Right atrium auricular region (tissue), 2 donors: Measurements from ENCODE around the gene PCDHGA7. TPM values are rescaled to one million over a fixed set of nuclear protein-coding genes. Genes with fewer than 3 reads are reported as not detected.
"Not testable (repeated sequence)": the region's sequence is repeated elsewhere in the genome, so short reads cannot be mapped to it uniquely, and the experiment has no call there.

Source experiments
- DNase-seq: peaks from one replicate; pipeline ENCODE4 v3.0.0-alpha.2; 2019; ENCODE audit warnings: low spot score
- H3K27ac ChIP-seq, 2 donors: fragments of 200-600 bp; sonication (generic); 1 replicate in 1 of 2; 2 replicates in 1 of 2; pipeline ENCODE4 v1.5.1; 2016 to 2019
- H3K27me3 ChIP-seq, 2 donors: fragments of 200-600 bp; sonication (generic); one replicate each; pipeline versions ENCODE4 v1.5.1 to v1.6.0; 2017 to 2019
- H3K36me3 ChIP-seq: fragments of 200-600 bp; sonication (generic); one replicate; pipeline ENCODE4 v1.5.1; 2016
- H3K4me1 ChIP-seq, 2 donors: fragments of 200-600 bp; sonication (generic); one replicate each; pipeline versions ENCODE4 v1.5.1 to v1.6.0; 2017 to 2019
- H3K4me3 ChIP-seq, 2 donors: fragments of 200-600 bp; sonication (generic); 1 replicate in 1 of 2; 2 replicates in 1 of 2; pipeline ENCODE4 v1.5.1; 2017 to 2019; ENCODE audit warnings: mild to moderate bottlenecking in 1 of 2, moderate library complexity in 1 of 2
- H3K9me3 ChIP-seq, 2 donors: fragments of 200-600 bp; sonication (generic); one replicate each; pipeline ENCODE4 v1.5.1; 2019
- total RNA-seq, 2 donors: library from RNA; depleted of rRNA; stranded (reverse); fragments of >200 nt; gene quantifications; one replicate each; pipeline ENCODE4 v1.1.0, GENCODE V29; 2016
- TF ChIP-seq, protein P1 (sequence below), 2 donors: fragments of 200-600 bp; sonication (generic); IDR thresholded peaks; one replicate each; pipeline ENCODE4 v1.5.1; 2019; ENCODE audit warnings: antibody characterized with exemption in 2 of 2

PCDHGA7 gene
- total RNA-seq, 2 donors from 2014 or later, result 4.9 to 6.1 TPM

DNA sequence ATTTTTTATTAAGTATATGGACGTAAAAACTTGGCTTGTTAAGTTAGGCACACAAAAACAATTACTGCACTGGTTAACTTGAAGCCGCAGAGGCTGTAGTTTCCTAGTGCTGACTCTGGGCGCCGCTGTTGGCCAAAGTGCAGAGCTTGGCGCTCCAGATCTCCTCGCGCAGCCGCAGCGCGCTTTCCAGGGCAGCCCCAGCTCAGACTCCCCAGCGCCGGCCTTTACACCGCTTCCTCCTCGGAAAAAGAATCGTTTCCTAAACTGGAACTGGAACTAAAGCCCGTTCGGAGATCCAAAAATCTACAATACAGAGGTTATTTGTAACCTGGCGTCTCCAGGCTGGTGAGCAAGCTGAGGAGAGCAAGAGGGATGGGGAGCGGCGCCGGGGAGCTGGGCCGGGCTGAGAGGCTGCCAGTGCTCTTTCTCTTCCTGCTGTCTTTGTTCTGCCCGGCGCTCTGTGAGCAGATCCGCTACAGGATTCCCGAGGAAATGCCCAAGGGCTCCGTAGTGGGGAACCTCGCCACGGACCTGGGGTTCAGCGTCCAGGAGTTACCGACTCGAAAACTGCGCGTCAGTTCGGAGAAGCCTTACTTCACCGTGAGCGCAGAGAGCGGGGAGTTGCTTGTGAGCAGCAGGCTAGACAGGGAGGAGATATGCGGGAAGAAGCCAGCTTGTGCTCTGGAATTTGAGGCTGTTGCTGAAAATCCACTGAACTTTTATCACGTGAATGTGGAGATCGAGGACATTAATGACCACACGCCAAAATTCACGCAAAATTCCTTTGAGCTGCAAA, 15.4 kb downstream of the PCDHGA7 start, which contains the start of gene PCDHGB5:
Gene PCDHGB5, plus strand, starts transcription at position 192 of the 796 bp plus-strand sequence. Its CDS starts 181 bp downstream, at position 373.
- not testable (repeated sequence) for H3K27ac ChIP-seq, H3K36me3 ChIP-seq, H3K27me3 ChIP-seq, DNase-seq
- Histone ChIP-seq H3K4me1 (peaks cover 0 to 11% of the 10 kb centered on the region in 2 donors), H3K4me3 (peak within 1 kb of the TSS; percentile 23 to 42), H3K9me3 (peaks cover 20 to 84% of the 10 kb centered on the region in 2 donors)
- TF ChIP-seq, protein P1, sequence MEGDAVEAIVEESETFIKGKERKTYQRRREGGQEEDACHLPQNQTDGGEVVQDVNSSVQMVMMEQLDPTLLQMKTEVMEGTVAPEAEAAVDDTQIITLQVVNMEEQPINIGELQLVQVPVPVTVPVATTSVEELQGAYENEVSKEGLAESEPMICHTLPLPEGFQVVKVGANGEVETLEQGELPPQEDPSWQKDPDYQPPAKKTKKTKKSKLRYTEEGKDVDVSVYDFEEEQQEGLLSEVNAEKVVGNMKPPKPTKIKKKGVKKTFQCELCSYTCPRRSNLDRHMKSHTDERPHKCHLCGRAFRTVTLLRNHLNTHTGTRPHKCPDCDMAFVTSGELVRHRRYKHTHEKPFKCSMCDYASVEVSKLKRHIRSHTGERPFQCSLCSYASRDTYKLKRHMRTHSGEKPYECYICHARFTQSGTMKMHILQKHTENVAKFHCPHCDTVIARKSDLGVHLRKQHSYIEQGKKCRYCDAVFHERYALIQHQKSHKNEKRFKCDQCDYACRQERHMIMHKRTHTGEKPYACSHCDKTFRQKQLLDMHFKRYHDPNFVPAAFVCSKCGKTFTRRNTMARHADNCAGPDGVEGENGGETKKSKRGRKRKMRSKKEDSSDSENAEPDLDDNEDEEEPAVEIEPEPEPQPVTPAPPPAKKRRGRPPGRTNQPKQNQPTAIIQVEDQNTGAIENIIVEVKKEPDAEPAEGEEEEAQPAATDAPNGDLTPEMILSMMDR (IDR thresholded peaks at IDR 0.05), result peak; percentile 32 to 76

DNA sequence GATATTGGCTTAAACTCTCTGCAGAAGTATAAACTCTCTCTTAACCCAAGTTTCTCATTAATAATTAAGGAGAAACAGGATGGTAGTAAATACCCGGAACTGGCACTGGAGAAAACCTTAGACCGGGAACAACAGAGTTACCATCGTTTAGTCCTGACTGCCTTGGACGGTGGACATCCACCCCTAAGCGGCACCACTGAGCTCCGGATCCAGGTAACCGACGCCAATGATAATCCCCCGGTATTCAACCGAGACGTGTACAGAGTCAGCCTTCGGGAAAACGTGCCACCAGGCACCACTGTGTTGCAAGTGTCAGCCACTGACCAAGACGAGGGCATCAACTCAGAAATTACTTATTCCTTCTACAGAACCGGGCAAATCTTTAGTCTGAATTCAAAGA, 16.1 kb downstream of the PCDHGA7 start:
- H3K9me3 ChIP-seq, result peaks cover 27 to 84% of the 10 kb centered on the region in 2 donors
- no peaks in the 10 kb centered on the region for H3K27me3 ChIP-seq
- H3K4me1 ChIP-seq, result peaks cover 0 to 11% of the 10 kb centered on the region in 2 donors
- DNase-seq, result no peak
- no peaks in the 10 kb centered on the region for H3K36me3 ChIP-seq
- H3K27ac ChIP-seq, result no peak overlapping the region
- no peak overlapping the region for H3K4me3 ChIP-seq
- TF ChIP-seq, protein P1 (IDR thresholded peaks at IDR 0.05), result no peak

DNA sequence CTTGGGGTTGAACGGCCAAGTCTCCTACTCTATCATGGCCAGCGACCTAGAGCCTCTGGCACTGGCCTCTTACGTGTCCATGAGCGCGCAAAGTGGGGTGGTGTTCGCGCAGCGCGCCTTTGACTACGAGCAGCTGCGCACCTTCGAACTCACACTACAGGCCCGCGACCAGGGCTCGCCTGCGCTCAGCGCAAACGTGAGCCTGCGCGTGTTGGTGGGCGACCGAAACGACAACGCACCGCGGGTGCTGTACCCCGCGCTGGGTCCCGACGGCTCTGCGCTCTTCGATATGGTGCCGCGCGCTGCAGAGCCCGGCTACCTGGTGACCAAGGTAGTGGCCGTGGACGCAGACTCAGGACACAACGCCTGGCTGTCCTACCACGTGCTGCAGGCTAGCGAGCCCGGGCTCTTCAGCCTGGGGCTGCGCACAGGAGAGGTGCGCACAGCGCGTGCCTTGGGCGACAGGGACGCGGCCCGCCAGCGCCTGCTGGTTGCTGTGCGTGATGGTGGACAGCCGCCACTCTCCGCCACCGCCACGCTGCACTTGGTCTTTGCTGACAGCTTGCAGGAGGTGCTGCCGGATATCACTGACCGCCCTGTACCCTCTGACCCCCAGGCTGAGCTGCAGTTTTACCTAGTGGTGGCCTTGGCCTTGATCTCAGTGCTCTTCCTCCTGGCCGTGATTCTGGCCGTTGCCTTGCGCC, 17.2 kb downstream of the PCDHGA7 start:
- Histone ChIP-seq H3K4me1 (peaks cover 0 to 11% of the 10 kb centered on the region in 2 donors), H3K4me3 (no peak overlapping the region), H3K36me3 (peaks cover 2% of the 10 kb centered on the region), H3K9me3 (peaks cover 31 to 84% of the 10 kb centered on the region in 2 donors), H3K27me3 (no peaks in the 10 kb centered on the region), H3K27ac (no peak overlapping the region)
- no peak for DNase-seq
- TF ChIP-seq, protein P1 (IDR thresholded peaks at IDR 0.05), result no peak

DNA sequence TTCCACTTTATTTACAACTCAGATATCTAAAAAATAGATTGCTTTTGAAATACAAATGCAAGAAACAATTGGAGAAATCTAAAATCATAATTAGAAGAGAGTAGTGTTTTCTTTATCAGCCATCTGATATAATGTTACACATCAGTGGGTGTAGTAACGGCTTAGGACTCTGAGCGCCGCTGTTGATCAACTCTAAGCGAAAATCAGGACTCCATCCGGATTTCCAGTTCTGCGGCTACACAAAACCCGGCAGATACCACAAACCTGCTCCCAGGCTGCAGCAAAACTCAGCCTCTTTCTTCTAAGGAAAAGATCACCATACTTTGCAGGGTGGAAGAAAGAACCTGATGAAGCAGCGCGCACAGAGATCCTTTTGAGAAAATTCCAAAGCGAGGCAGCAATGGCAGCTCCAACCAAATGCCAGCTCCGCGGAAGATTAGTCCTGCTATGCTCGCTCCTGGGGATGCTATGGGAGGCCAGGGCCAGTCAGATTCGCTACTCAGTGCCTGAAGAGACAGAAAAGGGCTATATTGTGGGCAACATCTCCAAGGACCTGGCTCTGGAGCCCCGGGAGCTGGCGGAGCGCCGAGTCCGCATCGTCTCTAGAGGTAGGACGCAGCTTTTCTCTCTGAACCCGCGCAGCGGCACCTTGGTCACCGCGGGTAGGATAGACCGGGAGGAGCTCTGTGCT, 20.2 kb downstream of the PCDHGA7 start, which contains the start of gene PCDHGA9:
Gene PCDHGA9, plus strand, starts transcription at position 226 of the 691 bp plus-strand sequence. Its CDS starts 175 bp downstream, at position 401.
- Histone ChIP-seq H3K9me3 (peaks cover 34 to 92% of the 10 kb centered on the region in 2 donors), H3K36me3 (peaks cover 8% of the 10 kb centered on the region)

DNA sequence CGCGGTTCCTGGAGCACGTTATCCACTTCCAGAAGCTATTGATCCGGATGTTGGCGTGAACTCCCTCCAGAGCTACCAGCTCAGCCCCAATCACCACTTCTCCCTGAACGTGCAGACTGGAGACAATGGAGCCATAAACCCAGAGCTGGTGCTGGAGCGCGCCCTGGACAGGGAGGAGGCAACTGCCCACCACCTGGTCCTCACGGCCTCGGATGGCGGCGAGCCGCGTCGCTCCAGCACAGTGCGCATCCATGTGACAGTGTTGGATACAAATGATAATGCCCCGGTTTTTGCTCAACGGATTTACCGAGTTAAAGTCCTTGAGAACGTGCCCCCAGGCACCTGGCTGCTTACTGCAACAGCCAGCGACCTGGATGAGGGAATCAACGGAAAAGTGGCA, 20.8 kb downstream of the PCDHGA7 start:
- Histone ChIP-seq H3K27me3 (no peaks in the 10 kb centered on the region), H3K36me3 (peaks cover 8% of the 10 kb centered on the region), H3K4me3 (no peak overlapping the region), H3K4me1 (peaks cover 0 to 11% of the 10 kb centered on the region in 2 donors), H3K27ac (no peak overlapping the region), H3K9me3 (peaks cover 36 to 98% of the 10 kb centered on the region in 2 donors)
- no peak for DNase-seq
- TF ChIP-seq, protein P1 (IDR thresholded peaks at IDR 0.05), result no peak

More for the DNA sequence above, 20.2 kb downstream of the PCDHGA7 start, which contains the start of gene PCDHGA9:
- H3K4me3 ChIP-seq, result peak within 1 kb of the TSS in 1 of 2 donors; percentile 13
- peaks cover 0 to 11% of the 10 kb centered on the region in 2 donors for H3K4me1 ChIP-seq
- no peaks in the 10 kb centered on the region for H3K27me3 ChIP-seq
- H3K27ac ChIP-seq, result no peak within 1 kb of the TSS
- TF ChIP-seq, protein P1 (IDR thresholded peaks at IDR 0.05), result peak; percentile 7 to 40
- DNase-seq, result no peak
